Activated CD4-positive, alpha-beta T cell treated with anti-CD3 and anti-CD28 coated beads, Interleukin-2, amount 10 ng/mL, durations not matched to agents 7 days and 5 days (primary cell): Measurements from ENCODE around the gene CCDC13. TPM values are rescaled to one million over a fixed set of nuclear protein-coding genes. Genes with fewer than 3 reads are reported as not detected.

Source experiments
- CTCF ChIA-PET: fragments of 350-600 bp; sonication (Branson Sonifier 250); formaldehyde crosslinking; loops from one replicate; lab custom pipeline; 2021; ENCODE audit warnings: antibody characterized with exemption; lab: Charles Lee
- POLR2A ChIA-PET: fragments of 350-600 bp; sonication (Branson Sonifier 250); formaldehyde crosslinking; loops from one replicate; lab custom pipeline; 2021; ENCODE audit warnings: antibody characterized with exemption; lab: Charles Lee
- DNase-seq: peaks from one replicate; pipeline ENCODE4 v3.0.0-alpha.2; 2020
- H3K27ac Mint-ChIP-seq: one replicate; pipeline ENCODE4 v1.8.0; 2021; ENCODE audit warnings: mild to moderate bottlenecking, moderate library complexity, mixed read lengths
- H3K27me3 Mint-ChIP-seq: one replicate; pipeline ENCODE4 v1.8.0; 2021; ENCODE audit warnings: mixed read lengths
- H3K36me3 Mint-ChIP-seq: one replicate; pipeline ENCODE4 v1.8.0; 2021; ENCODE audit warnings: low read depth, mixed read lengths
- H3K4me1 Mint-ChIP-seq: one replicate; pipeline ENCODE4 v1.8.0; 2021; ENCODE audit warnings: mixed read lengths
- H3K4me3 Mint-ChIP-seq: one replicate; pipeline ENCODE4 v1.8.0; 2021; ENCODE audit warnings: mild to moderate bottlenecking, moderate library complexity, mixed read lengths
- H3K9me3 Mint-ChIP-seq: one replicate; pipeline ENCODE4 v1.8.0; 2021; ENCODE audit warnings: mixed read lengths
- total RNA-seq, 2 experiments: library from RNA; stranded (reverse); gene quantifications; one replicate each; pipeline ENCODE4 v1.2.3, GENCODE V29; 2021

The CCDC13 gene
- total RNA-seq, 2 experiments from 2014 or later: 0.60 to 0.65 TPM

DNA sequence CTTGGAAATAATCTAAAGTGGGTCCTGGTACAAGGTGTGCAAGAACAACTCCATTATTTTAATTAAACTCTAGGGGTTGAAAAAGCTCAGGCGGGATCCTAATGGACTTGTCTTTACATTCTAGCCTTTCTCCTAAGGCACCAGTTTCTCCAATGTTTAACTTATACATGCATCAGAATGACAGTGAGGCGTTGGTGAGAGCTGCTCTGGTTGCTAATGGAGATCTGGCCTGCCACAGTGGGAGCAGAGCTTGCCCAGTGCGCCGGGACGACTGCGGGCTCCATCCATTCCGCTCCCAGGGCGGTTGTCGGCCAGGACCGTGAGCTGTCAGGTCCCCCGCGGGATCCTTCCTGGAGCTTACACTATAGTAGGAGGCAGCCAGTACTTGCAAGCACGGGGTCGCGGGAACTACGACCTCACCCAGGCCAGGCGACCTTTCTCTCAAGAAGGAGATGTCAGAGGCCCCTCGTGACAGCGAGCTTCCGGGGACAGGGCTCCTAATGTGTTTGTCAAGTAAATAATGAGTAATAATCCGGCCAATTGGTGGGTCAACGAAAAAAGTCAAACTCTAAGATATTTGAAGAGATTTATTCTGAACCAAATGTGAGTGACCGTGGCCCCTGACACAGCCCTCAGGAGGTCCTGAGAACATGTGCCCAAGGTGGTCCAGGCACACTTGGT is 32.2 kb upstream of the CCDC13 start:
- Mint-ChIP-seq H3K27ac (peak overlapping the region; percentile 26), H3K9me3 (no peaks in the 10 kb centered on the region), H3K36me3 (peaks cover 12% of the 10 kb centered on the region), H3K4me1 (peaks cover 38% of the 10 kb centered on the region), H3K4me3 (peak overlapping the region; percentile 96), H3K27me3 (peaks cover 32% of the 10 kb centered on the region)
- CTCF ChIA-PET: interaction anchor here (1.1 to 1.4 kb wide), 4 partner anchors 9 to 76 kb away, joined by 3 read pairs; no protein-coding TSS in a partner anchor
- no peak for DNase-seq
- POLR2A ChIA-PET: interaction anchor here (0.6 kb wide), 2 partner anchors 9 to 555 kb away, joined by 3 read pairs; no protein-coding TSS in a partner anchor

GRCh38 chr3:42804831-42805132 is 31.7 kb upstream of the CCDC13 start:
- ChIA-PET CTCF (interaction anchor here (1.1 to 1.4 kb wide), 4 partner anchors 8 to 76 kb away, joined by 3 read pairs; no protein-coding TSS in a partner anchor), POLR2A (interaction anchor here (0.6 kb wide), 2 partner anchors 9 to 555 kb away, joined by 3 read pairs; no protein-coding TSS in a partner anchor)
- Mint-ChIP-seq H3K9me3 (no peaks in the 10 kb centered on the region), H3K4me1 (peaks cover 43% of the 10 kb centered on the region), H3K4me3 (peak overlapping the region; percentile 96), H3K36me3 (peaks cover 14% of the 10 kb centered on the region), H3K27ac (peak overlapping the region; percentile 95), H3K27me3 (peaks cover 32% of the 10 kb centered on the region)
- DNase-seq: no peak

DNA sequence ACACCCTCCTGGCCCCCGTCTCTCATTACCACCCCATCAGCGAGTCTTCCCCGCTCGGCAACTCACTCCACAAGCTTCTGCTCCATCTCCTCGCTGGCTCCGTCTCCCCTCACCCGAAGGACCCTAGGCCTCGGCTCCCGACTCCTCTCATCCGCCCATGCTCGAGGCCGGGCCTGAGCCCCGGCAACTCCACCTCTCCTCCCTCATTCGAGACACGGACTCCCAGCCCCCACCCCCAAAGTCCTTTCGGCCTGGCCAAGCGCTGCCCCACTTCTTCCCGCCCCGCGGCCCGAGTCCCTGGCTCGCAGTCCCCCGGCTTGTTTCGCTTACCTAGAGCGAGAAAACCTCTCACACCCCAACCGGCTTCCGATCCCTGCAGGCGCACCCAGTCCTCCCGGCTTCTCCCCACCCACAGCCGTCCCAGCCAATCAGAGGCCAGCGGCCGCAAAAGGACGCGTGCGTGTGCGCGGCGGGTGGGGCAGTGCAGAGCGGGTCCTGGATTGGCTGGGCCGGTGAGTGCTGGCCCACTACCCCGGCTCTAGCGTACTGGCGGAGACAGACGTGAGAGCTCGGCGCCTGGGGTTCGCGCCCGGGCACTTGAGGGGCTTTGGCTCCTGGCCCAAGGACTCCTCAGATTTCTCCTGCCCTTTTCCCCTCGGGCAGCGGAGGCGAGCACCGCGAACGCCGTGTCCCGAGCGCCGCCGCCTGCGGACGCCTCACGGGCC is 31.2 kb upstream of the CCDC13 start, which contains the start of gene HIGD1A:
HIGD1A (minus strand) TSS at position 385 of the 725 bp plus-strand sequence. CDS start 10,237 bp downstream, outside the sequence.
- Mint-ChIP-seq H3K27ac (peak within 1 kb of the TSS; percentile 95), H3K4me3 (peak within 1 kb of the TSS; percentile 96), H3K9me3 (no peaks in the 10 kb centered on the region), H3K27me3 (peaks cover 31% of the 10 kb centered on the region), H3K36me3 (peaks cover 16% of the 10 kb centered on the region), H3K4me1 (peaks cover 46% of the 10 kb centered on the region)
- DNase-seq: peak; percentile 95
- CTCF ChIA-PET: interaction anchor here (0.5 to 1.4 kb wide), 6 partner anchors 8 to 246 kb away, joined by 3 to 5 read pairs (median 3); no protein-coding TSS in a partner anchor
- POLR2A ChIA-PET: interaction anchor here (0.6 kb wide), 1 partner anchor 556 kb away, joined by 3 read pairs; no protein-coding TSS in a partner anchor

DNA sequence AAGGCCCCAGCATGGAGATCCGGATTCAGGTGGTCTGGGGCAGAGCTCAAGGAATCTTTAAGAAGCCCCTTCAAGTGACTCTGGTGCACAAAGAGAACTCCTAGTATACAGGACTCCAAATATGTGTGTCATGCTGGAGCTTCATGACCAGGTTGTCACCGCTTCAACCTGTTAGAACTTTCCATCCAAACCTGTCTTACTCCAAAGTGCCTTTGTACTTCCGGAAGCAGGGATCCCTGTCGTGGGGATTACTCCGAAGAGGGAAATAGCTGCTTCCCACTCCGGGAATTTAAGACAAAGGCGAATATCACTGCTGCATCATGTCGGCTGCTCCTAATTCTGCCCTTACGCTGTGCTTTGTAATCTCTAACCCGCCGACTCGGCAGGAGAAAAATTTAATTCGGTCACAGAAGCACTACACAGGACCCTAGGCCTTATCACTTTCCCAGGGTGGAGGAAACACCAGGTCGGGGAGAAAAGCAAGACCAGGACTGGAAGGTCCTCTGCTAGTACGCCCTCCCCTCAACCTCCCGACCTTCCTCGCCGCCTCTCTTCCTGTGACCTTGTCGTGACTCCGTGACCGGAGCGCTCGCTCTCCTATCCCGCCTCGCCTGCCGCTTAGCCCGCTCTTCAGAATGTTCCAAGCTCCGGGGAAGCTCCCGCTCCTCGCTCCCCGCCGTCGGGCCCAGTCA is 30.5 kb upstream of the CCDC13 start:
- Mint-ChIP-seq H3K4me1 (peaks cover 47% of the 10 kb centered on the region), H3K27me3 (peaks cover 28% of the 10 kb centered on the region), H3K4me3 (peak overlapping the region; percentile 96), H3K27ac (peak overlapping the region; percentile 95), H3K36me3 (peaks cover 16% of the 10 kb centered on the region), H3K9me3 (no peaks in the 10 kb centered on the region)
- CTCF ChIA-PET: interaction anchor here (0.6 to 1.4 kb wide), 3 partner anchors 12 to 1824 kb away, joined by 3 to 4 read pairs (median 3); no protein-coding TSS in a partner anchor
- POLR2A ChIA-PET: no interaction called here
- DNase-seq: peak; percentile 41

GRCh38 chr3:42802876-42803413 is 29.9 kb upstream of the CCDC13 start:
- H3K4me3 Mint-ChIP-seq: peak overlapping the region; percentile 96
- CTCF ChIA-PET: interaction anchor here (0.6 to 1.4 kb wide), 2 partner anchors 79 to 1825 kb away, joined by 3 to 4 read pairs; no protein-coding TSS in a partner anchor
- H3K9me3 Mint-ChIP-seq: no peaks in the 10 kb centered on the region
- POLR2A ChIA-PET: no interaction called here
- peaks cover 26% of the 10 kb centered on the region for H3K27me3 Mint-ChIP-seq
- H3K27ac Mint-ChIP-seq: no peak overlapping the region
- peaks cover 47% of the 10 kb centered on the region for H3K4me1 Mint-ChIP-seq
- peaks cover 16% of the 10 kb centered on the region for H3K36me3 Mint-ChIP-seq
- DNase-seq: no peak

- peaks cover 16% of the 10 kb centered on the region for H3K27me3 Mint-ChIP-seq
- peaks cover 16% of the 10 kb centered on the region for H3K36me3 Mint-ChIP-seq
- H3K4me1 Mint-ChIP-seq: peaks cover 47% of the 10 kb centered on the region
Observed at GRCh38 chr3:42801784-42802183, 28.7 kb upstream of the CCDC13 start.

DNA sequence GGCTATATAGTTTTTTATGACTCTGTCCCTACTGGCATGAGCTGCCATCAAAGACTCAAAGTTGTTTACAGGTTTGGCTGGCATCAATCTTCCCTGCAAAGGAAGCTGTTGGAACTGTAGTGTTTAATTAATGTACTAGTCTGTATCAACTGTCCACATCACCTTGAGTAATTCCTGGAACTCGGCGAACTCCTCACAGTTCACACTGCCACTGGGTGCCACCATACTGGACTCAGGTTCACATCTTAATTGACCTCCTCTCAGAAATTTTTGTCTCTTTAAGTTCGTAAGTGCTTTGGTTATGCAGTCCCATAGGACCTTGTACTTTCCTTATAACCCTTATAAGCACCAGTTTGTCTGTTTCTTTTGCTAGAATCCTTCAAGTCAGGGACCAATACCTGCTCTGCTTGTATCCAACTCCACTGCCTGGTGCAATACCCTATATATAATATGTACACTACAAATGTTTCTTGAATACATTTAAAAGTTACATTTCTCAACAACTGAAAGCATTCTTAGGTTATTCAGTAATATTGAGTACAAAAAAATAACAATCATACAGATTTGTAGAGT is 28.1 kb upstream of the CCDC13 start:
- DNase-seq: no peak
- Mint-ChIP-seq H3K27me3 (peaks cover 11% of the 10 kb centered on the region), H3K4me1 (peaks cover 50% of the 10 kb centered on the region), H3K27ac (no peak overlapping the region), H3K36me3 (peaks cover 19% of the 10 kb centered on the region), H3K4me3 (no peak overlapping the region), H3K9me3 (peaks cover 3% of the 10 kb centered on the region)
- ChIA-PET POLR2A (no interaction called here), CTCF (no interaction called here)

More at GRCh38 chr3:42801784-42802183, 28.7 kb upstream of the CCDC13 start:
- no peaks in the 10 kb centered on the region for H3K9me3 Mint-ChIP-seq
- POLR2A ChIA-PET: no interaction called here
- no peak for DNase-seq
- CTCF ChIA-PET: no interaction called here
- no peak overlapping the region for H3K27ac Mint-ChIP-seq
- H3K4me3 Mint-ChIP-seq: no peak overlapping the region

DNA sequence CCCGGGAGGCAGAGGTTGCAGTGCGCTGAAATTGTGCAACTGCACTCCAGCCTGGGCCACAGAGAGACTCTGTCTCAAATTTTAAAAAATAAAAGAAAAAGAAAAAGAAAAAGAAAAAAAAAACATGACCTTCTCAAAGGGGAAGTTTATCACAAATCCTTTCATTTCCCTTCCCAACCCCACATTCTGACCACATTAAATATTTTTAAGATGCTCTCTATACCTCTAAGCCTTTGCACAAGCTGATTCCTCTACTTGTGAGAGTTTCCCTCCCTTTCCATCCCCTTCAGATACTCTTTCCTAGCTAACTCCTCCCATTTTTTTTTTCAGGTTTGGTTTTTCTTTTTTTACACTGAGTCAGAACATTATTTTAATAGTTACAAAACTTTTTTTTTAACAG is 27.2 kb upstream of the CCDC13 start:
- CTCF ChIA-PET: interaction anchor here (0.7 kb wide), 1 partner anchor 420 kb away, joined by 4 read pairs; no protein-coding TSS in a partner anchor
- Mint-ChIP-seq H3K4me3 (no peak overlapping the region), H3K27me3 (peaks cover 2% of the 10 kb centered on the region), H3K36me3 (peaks cover 24% of the 10 kb centered on the region), H3K9me3 (peaks cover 3% of the 10 kb centered on the region), H3K4me1 (peaks cover 54% of the 10 kb centered on the region), H3K27ac (no peak overlapping the region)
- DNase-seq: no peak
- POLR2A ChIA-PET: no interaction called here

- H3K4me1 Mint-ChIP-seq: peaks cover 47% of the 10 kb centered on the region
Observed at GRCh38 chr3:42799376-42799775, 26.3 kb upstream of the CCDC13 start.

DNA sequence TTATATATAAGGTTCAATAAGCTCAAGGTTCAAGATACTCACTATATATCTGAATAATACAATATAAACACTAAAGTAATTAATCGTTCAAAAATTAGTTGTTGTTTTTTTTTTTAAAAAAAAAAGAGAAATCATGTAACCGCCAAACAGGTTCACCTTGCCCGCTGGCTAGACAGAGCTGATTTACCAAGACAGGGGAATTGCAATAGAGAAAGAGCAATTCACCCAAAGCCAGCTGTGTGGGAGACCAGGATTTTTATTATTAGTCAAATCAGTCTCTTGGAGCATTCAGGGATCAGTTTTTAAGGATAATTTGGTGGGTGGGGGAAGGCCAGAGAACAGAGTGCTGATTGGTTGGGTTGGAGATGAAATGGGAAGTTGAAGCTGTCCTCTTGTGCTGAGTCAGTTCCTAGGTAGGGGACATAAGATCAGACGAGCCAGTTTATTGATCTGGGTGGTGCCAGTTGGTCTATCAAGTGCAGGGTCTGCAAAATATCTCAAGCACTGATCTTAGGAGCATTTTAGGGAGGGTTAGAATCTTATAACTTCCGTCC is 23.4 kb upstream of the CCDC13 start:
- CTCF ChIA-PET: interaction anchor here (1.3 to 1.6 kb wide), 3 partner anchors 9 to 20 kb away, joined by 3 to 5 read pairs (median 4); no protein-coding TSS in a partner anchor
- no peaks in the 10 kb centered on the region for H3K27me3 Mint-ChIP-seq
- POLR2A ChIA-PET: no interaction called here
- no peak overlapping the region for H3K4me3 Mint-ChIP-seq
- peaks cover 34% of the 10 kb centered on the region for H3K36me3 Mint-ChIP-seq
- H3K9me3 Mint-ChIP-seq: peaks cover 3% of the 10 kb centered on the region
- H3K4me1 Mint-ChIP-seq: peaks cover 33% of the 10 kb centered on the region
- H3K27ac Mint-ChIP-seq: no peak overlapping the region
- DNase-seq: no peak

More at GRCh38 chr3:42799376-42799775, 26.3 kb upstream of the CCDC13 start:
- H3K4me3 Mint-ChIP-seq: no peak overlapping the region
- peaks cover 3% of the 10 kb centered on the region for H3K9me3 Mint-ChIP-seq
- peaks cover 24% of the 10 kb centered on the region for H3K36me3 Mint-ChIP-seq
- ChIA-PET CTCF (interaction anchor here (0.7 kb wide), 1 partner anchor 421 kb away, joined by 4 read pairs; no protein-coding TSS in a partner anchor), POLR2A (no interaction called here)
- no peak overlapping the region for H3K27ac Mint-ChIP-seq
- no peaks in the 10 kb centered on the region for H3K27me3 Mint-ChIP-seq
- DNase-seq: no peak

DNA sequence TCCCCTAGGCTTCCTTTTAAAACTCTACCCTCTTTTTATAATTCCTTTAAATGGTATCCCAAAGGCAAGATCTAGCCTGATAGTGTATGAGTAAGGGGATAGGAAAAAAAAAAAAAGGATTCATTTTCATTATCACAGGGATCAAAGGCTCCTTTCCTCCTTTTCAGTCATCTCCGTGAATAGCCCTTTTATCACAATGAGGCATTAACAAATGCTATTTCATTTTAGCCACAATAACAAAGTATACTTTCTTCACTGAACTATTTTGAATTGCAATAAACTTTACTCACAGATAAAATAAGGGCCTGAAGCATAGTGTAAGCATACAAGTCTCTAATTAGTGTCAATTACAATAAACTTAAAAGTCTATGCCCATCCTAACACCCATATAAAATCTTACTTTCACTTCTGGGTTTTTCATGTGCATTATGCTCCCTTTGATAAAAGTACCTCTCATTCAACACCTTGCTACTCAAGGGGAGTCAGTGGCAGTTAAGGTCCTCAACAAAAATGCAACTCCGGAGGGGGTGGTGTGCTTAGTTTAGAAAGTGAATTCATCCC is 22.6 kb upstream of the CCDC13 start:
- ChIA-PET CTCF (interaction anchor here (1.3 to 1.6 kb wide), 3 partner anchors 8 to 21 kb away, joined by 3 to 5 read pairs (median 4); no protein-coding TSS in a partner anchor), POLR2A (no interaction called here)
- Mint-ChIP-seq H3K27me3 (no peaks in the 10 kb centered on the region), H3K4me3 (no peak overlapping the region), H3K27ac (no peak overlapping the region), H3K36me3 (peaks cover 37% of the 10 kb centered on the region), H3K9me3 (peaks cover 3% of the 10 kb centered on the region), H3K4me1 (peaks cover 31% of the 10 kb centered on the region)
- no peak for DNase-seq
